Eye (tissue), 1 donor: ENCODE results near the gene KREMEN1.
"Not testable (repeated sequence)": the region's sequence is repeated elsewhere in the genome, so short reads cannot be mapped to it uniquely, and the experiment has no call there.

Experiments used
- DNase-seq: peaks from one replicate; pipeline ENCODE4 v3.0.0-alpha.2; 2015

The KREMEN1 gene

DNA sequence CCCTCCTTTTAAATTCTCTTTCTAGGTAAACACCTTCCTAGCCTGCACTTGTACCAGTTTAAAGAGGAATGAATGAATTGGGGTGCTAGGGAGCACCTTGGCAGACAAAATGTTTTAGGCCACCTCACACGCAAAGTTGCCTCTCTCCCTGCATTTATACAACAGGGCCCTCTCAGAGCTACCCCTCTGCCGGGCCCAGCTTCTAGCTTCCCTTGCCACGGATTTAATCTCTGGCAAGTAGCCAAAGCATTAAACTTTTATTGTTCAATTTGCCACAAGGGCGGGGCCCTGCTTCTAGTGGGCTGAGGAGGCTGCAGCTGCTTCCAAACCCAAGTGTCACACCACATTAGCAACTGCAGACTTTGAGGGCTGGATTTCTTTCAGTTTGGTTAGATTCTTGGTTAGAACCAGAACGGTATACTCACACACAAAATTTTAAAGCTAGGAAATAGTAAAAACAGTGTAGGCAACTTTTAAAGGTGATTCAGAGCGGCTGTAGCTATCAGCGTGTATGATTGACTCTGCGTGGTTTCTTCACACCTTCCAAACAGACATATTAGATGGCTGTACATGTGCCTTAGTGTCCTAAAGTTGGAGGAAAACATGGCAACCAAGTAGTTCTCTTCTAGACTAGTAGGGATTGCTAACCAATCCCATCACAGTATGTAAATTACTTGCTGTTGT is 6.5 kb downstream of the KREMEN1 start:
- DNase-seq: peak; percentile 96

DNA sequence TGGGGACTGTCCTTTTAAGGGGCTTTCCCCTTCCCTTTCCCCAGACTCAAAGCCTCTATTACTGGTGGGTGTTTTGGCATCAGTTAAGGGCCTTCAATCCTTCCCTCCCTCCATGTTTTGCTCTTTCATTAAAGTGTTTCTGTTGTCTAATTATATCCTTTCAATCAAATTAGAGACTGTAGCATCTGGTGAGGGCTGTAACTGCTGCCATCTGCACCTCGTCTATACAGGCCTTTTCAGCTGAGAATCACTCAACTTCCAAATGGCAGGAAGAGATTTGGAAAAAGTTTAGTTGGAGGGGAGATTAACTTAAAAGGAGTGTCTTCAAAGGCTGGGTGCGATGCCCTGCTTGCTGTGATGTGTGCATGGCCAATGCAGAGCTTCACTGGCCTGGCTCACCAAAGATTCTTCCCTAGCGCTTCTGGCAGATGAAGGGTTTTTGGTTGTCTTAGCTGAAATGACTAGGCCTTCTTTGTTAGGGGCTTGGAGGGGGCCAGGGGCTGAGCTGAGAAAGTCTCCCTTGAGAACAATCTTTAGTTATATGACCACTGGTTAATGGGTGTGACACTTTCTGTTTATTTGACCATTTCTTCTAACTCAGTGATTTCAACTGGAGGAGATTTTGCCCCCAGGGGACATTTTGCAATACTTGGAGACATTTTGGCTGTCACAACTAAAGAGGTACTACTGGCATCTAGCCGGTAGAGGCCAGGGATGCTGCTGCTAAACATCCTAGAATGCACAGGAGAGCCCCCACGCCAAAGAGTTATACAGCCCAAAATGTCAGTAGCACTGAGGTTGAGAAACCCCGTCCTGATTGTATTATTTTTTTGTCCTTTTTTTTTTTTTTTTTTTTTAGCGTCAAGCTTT is 7.5 kb downstream of the KREMEN1 start:
- peak; percentile 80 for DNase-seq

DNA sequence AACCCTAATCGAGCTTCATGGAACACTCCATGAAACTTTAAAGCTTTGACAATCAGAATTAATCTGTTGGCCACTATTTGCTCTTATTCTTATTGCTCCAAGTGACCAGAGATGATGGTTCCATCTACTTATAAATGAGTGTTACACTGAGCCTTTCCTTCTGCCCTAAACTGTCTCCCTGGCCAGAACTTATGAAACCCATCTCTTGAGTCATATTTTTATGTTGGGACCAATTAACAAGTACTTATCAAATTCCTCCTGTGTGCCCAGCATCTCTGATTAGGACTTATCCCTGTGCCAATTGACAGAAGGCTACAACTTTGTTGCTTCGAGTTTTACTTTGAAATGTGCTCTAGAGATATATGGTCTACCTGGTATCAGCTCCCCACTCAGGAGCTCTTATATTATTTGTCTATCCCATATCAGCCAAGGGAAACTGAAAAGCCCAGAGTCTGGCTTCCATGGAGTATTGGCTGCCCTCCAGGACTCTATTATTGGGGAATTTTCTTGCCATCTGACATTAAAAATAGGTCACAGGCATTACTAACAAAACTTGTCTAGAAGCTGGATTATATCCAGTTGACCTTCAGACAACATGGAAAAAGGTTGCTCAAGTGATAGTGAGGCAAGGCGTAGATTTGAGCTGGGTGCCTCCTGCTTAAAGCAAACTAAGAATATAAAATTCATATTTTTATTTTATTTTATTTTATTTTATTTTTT is 8.8 kb downstream of the KREMEN1 start:
- DNase-seq: no peak

DNA sequence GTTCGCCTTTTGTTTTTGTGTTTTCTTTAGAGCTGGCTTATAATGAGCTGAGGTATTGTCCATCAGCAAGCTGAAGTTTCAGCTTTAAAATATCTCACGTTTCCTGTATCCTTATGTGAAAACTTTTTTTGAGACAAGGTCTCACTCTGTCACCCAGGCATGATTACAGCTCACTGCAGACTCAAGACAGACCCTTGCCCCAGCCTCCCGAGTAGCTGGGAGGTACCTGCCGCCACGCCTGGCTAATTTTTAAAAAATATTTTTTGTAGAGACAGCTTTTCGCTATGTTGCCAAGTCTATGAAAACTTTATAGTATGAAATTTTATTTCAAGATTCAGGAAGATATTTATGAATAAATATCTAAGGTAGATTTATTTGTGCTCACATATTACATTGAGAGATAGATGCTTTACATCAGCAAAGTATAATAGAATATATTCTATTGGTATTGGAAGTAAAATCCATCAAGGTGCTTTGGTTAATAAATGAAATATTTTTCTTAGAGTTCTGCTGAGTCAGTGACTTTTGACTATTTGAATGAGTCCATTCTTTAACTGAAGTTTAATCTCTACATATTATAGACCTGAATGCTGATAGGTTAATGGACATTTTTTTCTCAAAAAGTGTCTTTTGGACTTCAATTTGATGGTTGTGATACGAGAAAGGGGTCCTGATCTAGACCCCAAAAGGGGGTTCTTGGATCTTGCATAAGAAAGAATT is 10.2 kb downstream of the KREMEN1 start:
- DNase-seq: no peak

DNA sequence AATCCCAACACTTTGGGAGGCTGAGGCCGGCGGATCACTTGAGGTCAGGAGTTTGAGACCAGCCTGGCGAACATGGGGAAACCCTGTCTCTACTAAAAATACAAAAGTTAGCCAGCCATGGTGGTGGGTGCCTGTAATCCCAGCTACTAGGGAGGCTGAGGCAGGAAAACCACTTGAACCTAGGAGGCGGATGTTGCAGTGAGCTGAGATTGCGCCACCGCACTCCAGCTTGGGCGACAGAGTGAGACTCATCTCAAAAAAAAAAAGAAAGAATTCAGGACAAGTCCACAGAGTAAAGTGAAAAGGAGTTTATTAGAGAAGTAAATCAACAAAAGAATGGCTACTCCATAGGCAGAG is 10.7 kb downstream of the KREMEN1 start:
- DNase-seq: not testable (repeated sequence)

DNA sequence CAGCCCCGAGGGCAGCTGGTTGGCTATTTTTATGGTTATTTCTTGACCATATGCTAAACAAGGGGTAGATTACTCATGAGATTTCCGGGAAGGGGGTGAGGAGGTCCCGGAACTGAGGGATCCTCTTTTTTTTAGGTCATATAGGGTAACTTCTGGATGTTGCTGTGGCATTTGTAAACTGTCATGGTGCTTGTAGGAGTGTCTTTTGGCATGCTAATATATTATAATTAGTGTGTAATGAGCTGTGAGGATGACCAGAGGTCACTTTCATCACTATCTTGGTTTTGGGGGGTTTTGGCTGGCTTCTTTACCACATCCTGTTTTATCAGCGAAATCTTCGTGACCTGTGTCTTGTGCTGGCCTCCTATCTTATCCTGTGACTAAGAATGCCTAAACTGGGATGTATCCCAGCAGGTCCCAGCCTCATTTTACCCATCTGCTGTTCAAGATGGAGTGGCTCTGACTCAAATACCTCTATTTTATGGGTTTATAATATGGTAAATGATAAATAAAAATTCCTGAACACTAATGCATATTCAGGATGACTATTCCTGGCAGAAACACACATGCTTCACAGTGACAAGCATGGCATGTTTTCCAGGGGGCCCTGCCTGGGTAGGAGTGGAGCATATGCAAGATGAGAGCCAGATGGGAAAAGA is 11.2 kb downstream of the KREMEN1 start:
- DNase-seq: no peak

DNA sequence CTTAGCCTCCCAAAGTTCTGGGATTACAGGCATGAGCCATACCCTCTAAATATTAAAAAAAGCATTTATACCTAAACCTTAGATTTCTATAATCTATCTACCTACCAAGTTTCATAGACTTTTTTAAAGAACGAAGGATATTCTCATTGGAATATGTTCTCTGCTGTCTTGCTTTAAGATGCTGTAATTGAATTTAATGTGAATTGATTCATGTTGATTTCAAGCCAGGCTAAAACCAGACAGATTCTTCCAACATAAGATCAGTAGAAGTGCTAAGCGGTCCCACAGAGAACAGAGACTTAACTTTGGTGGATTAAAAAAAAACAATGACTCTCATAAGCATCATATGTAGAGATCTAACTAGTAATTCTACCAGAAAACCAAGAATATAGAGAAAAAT is 14.2 kb downstream of the KREMEN1 start:
- no peak for DNase-seq

DNA sequence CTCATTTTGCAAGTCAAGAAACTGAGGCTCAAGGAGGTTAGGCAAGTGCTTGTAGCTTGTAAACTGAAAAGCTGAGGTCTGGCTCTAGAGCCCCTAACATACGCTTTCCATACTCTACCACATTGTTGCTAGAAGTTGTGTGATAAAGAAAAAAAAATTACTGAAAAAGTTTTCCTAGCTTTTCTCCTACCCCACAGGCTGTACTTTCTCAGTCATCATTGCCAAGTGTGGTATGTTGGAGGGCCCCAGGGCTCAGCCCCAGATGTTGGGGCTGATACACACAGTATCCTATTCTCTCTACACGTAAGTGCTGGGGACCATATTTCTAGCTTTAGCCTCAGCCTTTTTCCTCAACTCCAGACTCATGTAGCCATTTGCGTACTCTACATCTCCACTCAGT is 16.0 kb downstream of the KREMEN1 start:
- no peak for DNase-seq

DNA sequence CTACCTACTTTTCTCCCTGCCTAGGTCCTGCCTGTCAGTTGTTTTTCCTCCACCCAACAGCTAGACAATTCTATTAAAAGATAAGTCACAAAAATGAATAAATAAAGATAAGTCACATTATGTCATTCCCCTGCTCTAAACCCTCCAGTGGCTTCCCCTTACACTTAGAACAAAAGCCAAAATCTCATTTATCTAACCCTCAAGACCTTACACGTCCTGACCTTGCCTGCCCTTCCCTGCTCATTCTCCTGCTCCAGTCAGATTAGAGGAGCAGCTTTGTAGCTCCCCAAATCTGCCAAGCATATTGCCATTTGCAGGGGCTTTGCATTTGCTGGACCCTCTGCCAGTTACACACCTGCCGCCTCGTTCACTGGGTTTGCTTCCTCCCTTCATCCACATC is 16.7 kb downstream of the KREMEN1 start:
- DNase-seq: no peak

DNA sequence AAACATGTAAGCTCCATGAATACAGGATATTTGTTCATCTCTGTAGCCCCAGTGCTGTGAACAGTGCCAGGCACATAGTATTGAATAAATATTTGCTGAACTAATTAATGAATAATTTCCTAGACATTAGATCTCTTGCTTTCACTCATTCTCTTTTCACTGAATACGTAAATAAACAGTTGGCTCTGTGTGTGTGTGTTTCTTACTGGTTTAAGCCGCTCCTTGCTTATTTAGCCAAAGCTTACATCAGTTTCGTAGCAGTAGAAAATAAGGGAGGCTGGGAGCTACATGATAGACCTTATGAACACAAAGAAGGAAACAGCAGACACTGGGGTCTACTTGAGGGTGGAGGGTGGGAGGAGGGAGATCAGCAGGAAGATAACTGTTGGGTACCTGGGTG is 17.2 kb downstream of the KREMEN1 start:
- no peak for DNase-seq

DNA sequence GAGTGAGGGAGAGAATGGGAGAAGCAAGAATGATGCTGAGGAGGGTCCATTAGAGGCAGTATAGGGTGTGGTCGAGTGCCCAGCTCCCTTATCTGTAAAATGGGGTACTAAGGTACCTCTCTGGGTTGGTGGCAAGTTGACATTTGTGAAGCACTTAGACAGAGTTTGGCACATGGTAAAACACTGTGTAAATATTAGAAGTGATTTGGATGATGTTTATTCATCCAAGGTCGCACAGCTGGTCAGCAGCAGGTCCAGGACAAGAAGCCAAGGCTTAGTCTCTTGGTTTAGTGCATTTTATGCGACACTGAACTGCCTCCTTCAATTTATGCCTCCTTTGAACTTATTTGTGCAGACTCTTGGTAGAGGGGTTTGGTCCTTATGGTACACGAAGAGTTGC is 19.4 kb downstream of the KREMEN1 start:
- no peak for DNase-seq

DNA sequence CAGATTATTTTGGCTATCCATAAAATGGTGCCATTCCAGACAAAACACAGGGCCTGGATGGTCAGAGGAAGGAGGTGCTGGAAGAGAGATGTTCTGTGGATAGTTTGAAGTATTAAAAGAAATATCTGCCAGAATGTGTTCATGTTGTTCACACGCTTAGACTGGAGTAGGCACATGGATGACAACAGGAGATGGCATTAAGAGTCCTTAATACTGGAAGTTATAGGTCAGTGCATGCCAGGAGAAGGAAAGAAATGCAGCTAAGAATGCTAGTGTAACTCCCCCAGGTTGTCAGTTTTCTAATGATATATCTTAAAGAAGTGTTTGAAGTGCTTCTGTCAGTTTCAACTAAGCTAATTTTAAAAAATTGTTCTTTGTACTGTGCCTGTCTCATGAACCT is 20.2 kb downstream of the KREMEN1 start:
- DNase-seq: no peak

DNA sequence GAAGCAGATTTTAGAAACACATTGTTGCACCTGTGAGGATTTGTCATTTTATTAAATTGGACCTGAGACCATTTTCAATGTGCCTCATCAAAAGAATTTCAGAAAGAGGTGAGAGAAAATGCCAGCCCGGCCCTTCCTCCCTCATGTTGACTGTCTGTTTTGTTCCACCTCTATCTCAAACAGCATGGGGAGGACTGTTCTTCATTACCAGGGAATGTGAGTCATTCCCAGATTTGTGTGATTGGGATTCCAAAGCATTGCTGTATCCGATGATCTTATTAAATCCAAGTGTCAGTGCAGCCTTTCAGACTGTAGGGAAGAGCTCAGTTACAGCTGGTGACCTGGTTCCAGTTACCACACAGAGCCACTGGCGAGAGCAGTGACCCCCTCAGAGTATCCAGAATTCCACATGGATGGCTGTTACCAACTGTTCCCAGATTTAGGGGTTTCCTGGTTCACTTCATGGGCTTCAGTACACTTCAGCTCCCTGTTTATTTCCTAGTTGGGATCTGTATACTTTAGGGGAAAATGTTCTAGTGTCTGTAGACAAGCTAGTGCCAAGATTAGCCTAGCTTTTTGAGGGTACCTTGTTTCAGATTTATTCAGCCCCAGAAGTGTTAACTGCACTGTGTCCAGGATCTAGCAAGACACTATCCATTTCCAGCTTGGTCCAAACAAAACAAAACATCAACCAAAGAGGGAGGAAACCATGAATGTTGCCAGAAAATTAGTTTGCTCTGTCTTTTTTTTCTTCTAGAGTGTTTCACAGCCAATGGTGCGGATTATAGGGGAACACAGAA is 20.9 kb downstream of the KREMEN1 start:
- DNase-seq: peak; percentile 75

DNA sequence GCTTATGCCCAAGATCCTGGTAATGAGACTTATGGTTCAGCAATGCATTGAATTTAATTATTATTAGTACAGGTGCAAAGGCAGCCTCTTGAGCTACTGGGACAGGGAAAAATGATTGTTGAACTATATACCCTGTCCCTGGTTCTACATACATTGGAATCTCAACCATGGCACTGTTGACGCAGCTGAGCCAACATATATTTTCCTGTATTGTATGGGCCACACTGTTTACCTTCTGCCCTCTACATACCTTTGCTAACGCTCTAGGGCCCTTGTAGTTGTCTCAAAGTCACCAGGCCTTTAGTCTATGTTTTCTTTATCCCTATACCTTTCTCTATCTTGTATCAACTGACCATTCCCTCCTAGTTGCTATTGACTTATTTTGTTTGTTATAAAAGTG is 22.6 kb downstream of the KREMEN1 start:
- no peak for DNase-seq

DNA sequence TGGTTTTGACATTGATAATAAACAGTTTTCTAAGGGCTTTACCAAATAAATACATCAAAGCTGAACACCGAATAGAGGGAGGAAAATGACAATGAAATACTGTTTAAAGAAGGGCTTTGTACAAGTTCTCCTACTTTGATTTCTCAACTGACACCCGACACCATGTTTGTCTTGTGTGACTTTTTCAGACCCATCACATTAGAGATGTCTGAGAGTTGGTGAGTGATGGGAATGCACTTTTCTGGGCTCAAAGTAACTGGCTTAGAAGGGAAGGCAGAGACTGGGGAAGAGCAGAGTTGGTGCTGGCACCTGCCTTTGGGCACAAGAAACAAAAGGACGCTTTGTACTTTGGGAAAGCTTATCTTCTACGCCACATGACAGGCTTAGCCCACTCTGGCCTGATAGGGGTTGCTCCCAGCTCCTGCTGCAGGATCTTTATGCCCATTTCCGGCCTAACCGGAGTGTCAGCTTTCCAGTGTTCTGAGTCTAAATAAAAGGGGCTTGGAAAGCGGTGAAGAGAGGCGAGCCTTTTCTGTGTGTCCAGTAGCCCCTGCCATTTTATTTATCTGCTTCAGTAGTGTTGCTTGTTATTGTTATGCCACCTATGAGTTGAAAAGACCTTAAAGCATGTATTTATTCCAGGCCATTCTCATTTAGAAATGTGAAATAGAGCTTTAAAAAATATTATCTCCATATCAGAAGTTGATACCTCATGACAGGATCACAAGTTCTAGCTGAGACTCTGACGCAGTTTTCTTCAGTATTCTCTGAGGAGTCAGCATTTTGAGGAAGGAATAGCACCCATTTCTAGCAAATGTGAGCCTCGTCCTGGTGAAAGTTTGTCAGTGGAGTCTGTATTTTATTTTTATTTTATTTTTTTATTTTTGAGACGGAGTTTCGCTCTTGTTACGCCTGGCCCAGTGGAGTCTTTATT is 24.2 kb downstream of the KREMEN1 start:
- DNase-seq: peak; percentile 54

DNA sequence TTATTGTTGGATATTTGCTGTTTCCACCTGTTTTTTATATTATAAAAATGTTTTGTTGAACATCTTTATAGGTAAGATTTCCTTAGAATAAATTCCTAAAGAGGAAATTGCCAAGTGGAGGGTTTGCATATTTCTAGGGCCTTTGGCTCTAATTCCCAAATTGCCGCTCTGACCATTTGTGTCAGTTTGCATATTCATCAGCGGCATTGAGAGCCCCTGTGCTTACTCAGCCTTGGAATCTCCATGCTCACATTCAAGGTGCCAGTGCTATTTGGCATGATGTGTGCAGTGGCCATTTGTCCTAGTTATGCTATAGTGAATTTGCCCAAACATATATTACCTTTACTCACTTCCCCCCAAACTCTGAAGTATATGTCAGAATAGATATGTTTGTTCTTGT is 25.5 kb downstream of the KREMEN1 start:
- peak; percentile 88 for DNase-seq

DNA sequence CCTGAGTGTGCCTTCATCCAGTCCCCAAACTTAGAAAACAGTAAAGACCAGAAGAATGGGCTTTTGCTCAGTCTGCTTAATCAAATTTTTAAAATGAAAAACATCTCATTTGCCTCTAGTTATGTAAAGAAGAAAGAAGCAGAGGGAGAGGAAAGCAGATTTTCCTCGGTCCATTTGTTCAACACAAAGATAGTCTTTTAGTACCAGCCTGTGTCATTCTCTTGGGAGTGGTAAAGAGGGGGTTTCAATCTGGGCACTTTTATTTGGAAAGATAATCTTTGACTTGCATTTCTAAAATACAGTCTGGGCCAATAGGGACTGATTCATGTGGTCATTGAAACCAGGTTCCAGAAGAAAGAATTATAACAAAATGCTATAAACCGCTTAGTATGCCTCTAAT is 29.5 kb downstream of the KREMEN1 start:
- peak; percentile 73 for DNase-seq

DNA sequence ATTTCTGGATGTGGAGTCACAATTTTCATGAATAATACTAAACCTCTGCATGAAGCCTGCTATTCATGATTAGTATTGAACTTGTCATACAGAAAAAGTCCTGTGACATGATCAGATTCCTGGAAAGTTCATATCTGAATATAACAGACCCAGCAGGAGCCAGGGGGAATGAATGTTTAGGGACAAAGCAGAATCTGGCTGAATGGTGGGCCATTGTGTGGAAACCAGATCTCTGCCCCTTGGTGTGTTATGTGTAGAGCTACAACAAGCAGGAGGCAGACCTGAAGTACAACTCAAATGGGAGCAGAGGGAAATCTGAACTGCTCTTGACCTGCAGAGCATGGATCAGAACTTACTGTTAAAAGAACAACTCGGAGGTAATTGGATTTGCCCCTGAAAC is 30.3 kb downstream of the KREMEN1 start:
- DNase-seq: peak; percentile 64

DNA sequence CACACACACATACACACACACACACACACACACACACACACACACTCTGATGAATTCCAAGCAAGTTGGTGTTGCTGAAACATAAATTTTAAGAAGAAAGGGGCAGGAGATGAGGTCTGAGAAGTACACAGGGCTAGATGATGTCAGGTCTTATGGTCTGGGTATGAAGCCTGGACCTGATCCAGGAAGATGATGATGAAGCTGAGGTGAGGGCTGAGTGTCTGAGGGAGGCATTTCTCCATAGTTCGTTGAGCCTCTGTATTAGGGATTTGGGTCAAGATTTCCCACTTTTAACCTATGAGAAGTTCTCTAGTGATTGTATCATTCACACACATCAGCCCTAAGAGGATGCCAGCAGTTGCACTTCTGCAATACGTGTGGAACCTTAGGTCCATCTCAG is 32.6 kb downstream of the KREMEN1 start:
- no peak for DNase-seq

DNA sequence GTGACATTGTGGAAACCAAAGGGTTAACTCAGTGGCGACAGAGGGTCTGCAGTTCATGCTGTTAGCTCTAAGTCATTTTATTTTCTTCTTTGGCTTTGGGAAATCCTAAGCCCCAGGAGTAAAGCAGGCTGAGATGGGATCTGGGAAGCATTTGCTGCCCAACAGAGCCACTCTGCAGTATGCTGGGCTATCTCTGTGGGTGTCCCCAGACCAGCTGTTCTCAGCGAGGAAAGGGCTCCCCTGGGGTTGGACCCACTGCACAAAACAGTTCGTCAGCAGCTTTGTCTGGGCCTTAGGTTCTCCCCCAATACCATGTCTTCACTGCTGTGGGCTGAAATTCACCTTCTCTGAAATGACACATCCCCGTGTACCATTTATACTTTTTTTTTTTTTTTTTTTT is 34.0 kb downstream of the KREMEN1 start:
- DNase-seq: peak; percentile 49

DNA sequence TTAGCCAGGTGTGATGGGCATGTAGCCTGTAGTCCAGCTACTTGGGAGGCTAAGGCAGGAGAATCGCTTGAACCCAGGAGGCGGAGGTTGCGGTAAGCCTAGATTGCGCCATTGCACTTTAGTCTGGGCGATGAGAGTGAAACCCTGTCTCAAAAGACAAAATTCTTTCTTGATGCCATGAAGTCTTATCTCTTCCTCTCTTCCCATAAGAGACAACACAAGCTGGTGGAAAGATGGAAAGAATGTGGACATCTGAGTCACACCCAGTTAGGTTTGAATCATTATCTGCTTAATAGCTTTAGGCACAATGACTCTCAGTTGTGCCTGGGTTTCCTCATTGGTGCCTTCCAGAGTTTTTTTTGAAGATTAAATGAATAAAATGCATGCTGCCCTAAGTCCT is 35.3 kb downstream of the KREMEN1 start:
- no peak for DNase-seq
